ENCODE data around the gene JSRP1.

- no peak for TF ChIP-seq CTCF (conservative IDR thresholded peaks at IDR 0.05 in 1 of 2, IDR thresholded peaks at IDR 0.05 in 1 of 2; ENCODE audit: extremely low read depth in 1 of 2, insufficient read depth in 1 of 2, low read depth in 1 of 2, low read length in 2 of 2)
- no peak for TF ChIP-seq EZH2 (IDR thresholded peaks at IDR 0.05; ENCODE audit: borderline replicate concordance, low read length)
These were observed 20.3 kb upstream of the JSRP1 start for GRCh38 chr19:2276429-2276986.
